Measurements from ENCODE around the gene KDM8.

Gene KDM8

GRCh38 chr16:27208796-27209195, 5.5 kb downstream of the KDM8 start:
- TF ChIP-seq, protein P1, sequence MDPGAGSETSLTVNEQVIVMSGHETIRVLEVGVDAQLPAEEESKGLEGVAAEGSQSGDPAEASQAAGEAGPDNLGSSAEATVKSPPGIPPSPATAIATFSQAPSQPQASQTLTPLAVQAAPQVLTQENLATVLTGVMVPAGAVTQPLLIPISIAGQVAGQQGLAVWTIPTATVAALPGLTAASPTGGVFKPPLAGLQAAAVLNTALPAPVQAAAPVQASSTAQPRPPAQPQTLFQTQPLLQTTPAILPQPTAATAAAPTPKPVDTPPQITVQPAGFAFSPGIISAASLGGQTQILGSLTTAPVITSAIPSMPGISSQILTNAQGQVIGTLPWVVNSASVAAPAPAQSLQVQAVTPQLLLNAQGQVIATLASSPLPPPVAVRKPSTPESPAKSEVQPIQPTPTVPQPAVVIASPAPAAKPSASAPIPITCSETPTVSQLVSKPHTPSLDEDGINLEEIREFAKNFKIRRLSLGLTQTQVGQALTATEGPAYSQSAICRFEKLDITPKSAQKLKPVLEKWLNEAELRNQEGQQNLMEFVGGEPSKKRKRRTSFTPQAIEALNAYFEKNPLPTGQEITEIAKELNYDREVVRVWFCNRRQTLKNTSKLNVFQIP (CRISPR knock-in tag; IDR thresholded peaks at IDR 0.05; ENCODE audit: borderline replicate concordance, low read depth), result no peak
- TF ChIP-seq ISL1 (CRISPR knock-in tag; IDR thresholded peaks at IDR 0.05) (no peak), SNAI2 (CRISPR knock-in tag; IDR thresholded peaks at IDR 0.05) (no peak)

DNA sequence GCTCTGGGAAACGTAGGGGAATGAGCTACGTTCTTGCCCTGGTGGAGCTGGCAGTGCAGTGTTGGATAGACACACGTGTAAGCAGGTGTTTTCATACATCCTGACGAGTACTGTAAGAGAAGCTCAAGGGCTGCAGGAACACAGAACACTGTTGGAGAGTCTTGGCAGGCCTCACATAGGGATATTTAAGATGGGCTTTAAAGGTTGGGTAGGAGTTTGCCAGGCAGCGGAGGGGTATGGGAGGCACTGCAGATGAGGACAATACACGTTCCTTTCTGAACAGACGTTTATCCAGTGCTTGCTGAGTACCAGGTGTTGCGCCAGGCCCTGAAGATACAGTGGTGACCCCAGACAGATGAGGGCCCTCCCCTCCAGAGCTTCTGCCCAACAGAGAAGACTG, 6.3 kb downstream of the KDM8 start:
- no peak for TF ChIP-seq ZNF565 (CRISPR knock-in tag; conservative IDR thresholded peaks at IDR 0.05; ENCODE audit: low read depth)
- peak; percentile 79; the same call in 1 of the 2 replicates for TF ChIP-seq ZFP3 (CRISPR knock-in tag; IDR thresholded peaks at IDR 0.05)
- ATAC-seq, result no peak

More at GRCh38 chr16:27208796-27209195, 5.5 kb downstream of the KDM8 start:
- ATAC-seq, result no peak

DNA sequence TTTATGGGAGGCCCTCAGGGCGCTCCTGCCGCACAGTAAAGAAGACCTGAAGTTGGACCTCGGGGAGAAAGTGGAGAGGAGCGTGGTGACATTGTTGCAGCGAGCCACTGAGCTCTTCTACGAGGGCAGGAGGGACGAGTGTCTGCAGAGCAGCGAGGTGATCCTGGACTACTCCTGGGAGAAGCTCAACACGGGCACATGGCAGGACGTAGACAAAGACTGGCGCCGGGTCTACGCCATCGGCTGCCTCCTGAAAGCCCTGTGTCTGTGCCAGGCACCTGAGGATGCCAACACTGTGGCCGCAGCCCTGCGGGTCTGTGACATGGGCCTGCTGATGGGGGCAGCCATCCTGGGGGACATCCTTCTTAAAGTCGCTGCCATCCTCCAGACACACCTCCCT, 6.8 kb downstream of the KDM8 start:
- TF ChIP-seq CSDC2 (CRISPR knock-in tag; IDR thresholded peaks at IDR 0.05) (no peak), ZFP3 (CRISPR knock-in tag; IDR thresholded peaks at IDR 0.05) (no peak), ZNF70 (CRISPR knock-in tag; IDR thresholded peaks at IDR 0.05) (no peak), BACH2 (CRISPR knock-in tag; IDR thresholded peaks at IDR 0.05; ENCODE audit: borderline replicate concordance) (no peak), ZC3H10 (CRISPR knock-in tag; IDR thresholded peaks at IDR 0.05) (no peak)
- TF ChIP-seq, protein P2, sequence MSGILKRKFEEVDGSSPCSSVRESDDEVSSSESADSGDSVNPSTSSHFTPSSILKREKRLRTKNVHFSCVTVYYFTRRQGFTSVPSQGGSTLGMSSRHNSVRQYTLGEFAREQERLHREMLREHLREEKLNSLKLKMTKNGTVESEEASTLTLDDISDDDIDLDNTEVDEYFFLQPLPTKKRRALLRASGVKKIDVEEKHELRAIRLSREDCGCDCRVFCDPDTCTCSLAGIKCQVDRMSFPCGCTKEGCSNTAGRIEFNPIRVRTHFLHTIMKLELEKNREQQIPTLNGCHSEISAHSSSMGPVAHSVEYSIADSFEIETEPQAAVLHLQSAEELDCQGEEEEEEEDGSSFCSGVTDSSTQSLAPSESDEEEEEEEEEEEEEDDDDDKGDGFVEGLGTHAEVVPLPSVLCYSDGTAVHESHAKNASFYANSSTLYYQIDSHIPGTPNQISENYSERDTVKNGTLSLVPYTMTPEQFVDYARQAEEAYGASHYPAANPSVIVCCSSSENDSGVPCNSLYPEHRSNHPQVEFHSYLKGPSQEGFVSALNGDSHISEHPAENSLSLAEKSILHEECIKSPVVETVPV (CRISPR knock-in tag; IDR thresholded peaks at IDR 0.05), result no peak
- no peak for ATAC-seq

- ATAC-seq, result no peak
- TF ChIP-seq ESRRG (CRISPR knock-in tag; IDR thresholded peaks at IDR 0.05) (no peak), CSDC2 (CRISPR knock-in tag; IDR thresholded peaks at IDR 0.05) (no peak), ZFP30 (CRISPR knock-in tag; IDR thresholded peaks at IDR 0.05) (no peak), PPARA (CRISPR knock-in tag; IDR thresholded peaks at IDR 0.05; ENCODE audit: borderline replicate concordance) (no peak), TOX (CRISPR knock-in tag; IDR thresholded peaks at IDR 0.05; ENCODE audit: borderline replicate concordance) (no peak)
- TF ChIP-seq, protein P3, sequence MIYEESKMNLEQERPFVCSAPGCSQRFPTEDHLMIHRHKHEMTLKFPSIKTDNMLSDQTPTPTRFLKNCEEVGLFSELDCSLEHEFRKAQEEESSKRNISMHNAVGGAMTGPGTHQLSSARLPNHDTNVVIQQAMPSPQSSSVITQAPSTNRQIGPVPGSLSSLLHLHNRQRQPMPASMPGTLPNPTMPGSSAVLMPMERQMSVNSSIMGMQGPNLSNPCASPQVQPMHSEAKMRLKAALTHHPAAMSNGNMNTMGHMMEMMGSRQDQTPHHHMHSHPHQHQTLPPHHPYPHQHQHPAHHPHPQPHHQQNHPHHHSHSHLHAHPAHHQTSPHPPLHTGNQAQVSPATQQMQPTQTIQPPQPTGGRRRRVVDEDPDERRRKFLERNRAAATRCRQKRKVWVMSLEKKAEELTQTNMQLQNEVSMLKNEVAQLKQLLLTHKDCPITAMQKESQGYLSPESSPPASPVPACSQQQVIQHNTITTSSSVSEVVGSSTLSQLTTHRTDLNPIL (CRISPR knock-in tag; IDR thresholded peaks at IDR 0.05; ENCODE audit: low read depth), result no peak
Measured at GRCh38 chr16:27211026-27211425, 7.7 kb downstream of the KDM8 start.

DNA sequence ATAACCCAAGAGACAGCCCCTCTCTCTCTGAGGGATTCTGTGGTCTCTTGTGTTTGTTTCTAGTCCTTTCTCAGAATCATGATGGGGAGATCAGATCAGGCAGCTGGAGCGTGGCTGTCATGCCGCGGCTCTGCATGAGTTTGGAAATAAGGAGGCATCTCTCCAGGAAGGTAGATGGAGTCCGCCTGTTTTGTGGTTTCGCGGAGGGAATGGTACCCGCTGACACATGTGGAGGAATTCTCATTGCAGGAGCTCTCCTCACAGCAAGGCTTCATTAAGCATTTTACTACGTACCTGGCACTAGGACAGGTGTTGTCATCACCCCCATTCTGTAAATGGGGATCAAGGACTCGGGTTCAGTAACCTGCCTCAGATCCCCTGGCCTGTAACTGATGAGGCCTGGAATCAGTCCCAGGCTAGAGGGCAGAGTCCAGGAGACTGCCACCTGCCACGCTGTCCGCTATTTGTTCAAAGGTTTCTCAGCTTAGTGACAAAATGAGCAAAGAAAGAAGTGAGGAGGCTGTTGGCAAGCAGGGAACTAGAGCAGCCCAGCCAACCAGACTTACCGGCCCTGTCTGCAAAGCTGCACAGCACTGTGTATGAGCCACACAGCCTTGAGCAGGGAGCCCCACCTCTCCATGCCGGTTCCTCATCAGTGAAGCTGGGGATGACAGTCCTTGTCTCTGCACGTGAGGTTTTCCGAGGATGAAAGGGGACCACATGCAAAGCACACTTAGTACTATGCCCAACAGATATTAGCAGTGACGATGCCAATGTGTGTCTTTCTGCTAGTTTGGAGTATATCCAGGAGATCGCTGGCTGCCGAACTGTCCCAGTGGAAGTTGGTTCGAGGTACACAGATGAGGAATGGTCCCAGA, 11.0 kb downstream of the KDM8 start:
- ATAC-seq, result no peak
- TF ChIP-seq CSDC2 (CRISPR knock-in tag; IDR thresholded peaks at IDR 0.05) (no peak), ISL1 (CRISPR knock-in tag; IDR thresholded peaks at IDR 0.05) (no peak)

- no peak for TF ChIP-seq OSR1 (CRISPR knock-in tag; IDR thresholded peaks at IDR 0.05)
- TF ChIP-seq ZNF565 (CRISPR knock-in tag; conservative IDR thresholded peaks at IDR 0.05; ENCODE audit: low read depth), result no peak
- TF ChIP-seq, protein P3 (CRISPR knock-in tag; IDR thresholded peaks at IDR 0.05; ENCODE audit: low read depth), result no peak
- TF ChIP-seq, protein P2 (CRISPR knock-in tag; IDR thresholded peaks at IDR 0.05), result no peak
- TF ChIP-seq ARNTL (CRISPR knock-in tag; IDR thresholded peaks at IDR 0.05; ENCODE audit: borderline replicate concordance, low read depth), result no peak
- no peak for TF ChIP-seq ZC3H10 (CRISPR knock-in tag; IDR thresholded peaks at IDR 0.05)
- ATAC-seq, result no peak
Measured at GRCh38 chr16:27215660-27216059, 12.3 kb downstream of the KDM8 start.

Data from SK-N-SH treated with all-trans-retinoic acid at 6 μM for 48 hours (cell line).